Measurements from ENCODE around the gene ZNF526.

DNA sequence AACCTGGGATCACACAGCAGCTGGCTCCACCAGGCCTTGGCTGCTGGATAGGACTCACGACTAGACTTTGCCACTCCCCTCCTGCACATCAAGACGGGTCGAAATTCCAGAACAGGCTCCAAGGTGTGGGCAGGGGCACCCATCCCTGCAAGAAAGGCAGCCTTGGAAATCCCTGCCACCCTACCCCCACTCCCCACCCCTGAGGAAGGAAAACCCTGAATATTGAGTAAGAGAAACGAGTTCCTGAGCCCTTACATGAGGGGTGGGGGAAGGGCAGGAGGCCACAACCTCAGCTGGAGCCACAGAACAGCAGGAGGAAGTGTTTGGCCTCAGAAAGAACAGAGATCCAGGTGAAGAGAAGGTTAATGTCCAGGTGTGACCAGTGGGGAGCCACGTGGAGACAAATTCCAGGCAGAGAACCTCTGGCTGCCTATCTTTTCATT is 22.7 kb upstream of the ZNF526 start:
- TF ChIP-seq EZH2 (IDR thresholded peaks at IDR 0.05; ENCODE audit: low read length, unreplicated experiment), result no peak
- TF ChIP-seq, protein P1, sequence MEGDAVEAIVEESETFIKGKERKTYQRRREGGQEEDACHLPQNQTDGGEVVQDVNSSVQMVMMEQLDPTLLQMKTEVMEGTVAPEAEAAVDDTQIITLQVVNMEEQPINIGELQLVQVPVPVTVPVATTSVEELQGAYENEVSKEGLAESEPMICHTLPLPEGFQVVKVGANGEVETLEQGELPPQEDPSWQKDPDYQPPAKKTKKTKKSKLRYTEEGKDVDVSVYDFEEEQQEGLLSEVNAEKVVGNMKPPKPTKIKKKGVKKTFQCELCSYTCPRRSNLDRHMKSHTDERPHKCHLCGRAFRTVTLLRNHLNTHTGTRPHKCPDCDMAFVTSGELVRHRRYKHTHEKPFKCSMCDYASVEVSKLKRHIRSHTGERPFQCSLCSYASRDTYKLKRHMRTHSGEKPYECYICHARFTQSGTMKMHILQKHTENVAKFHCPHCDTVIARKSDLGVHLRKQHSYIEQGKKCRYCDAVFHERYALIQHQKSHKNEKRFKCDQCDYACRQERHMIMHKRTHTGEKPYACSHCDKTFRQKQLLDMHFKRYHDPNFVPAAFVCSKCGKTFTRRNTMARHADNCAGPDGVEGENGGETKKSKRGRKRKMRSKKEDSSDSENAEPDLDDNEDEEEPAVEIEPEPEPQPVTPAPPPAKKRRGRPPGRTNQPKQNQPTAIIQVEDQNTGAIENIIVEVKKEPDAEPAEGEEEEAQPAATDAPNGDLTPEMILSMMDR (conservative IDR thresholded peaks at IDR 0.05; ENCODE audit: low read depth, low read length), result no peak
- TF ChIP-seq EZH2phosphoT487 (IDR thresholded peaks at IDR 0.05; ENCODE audit: borderline replicate concordance, low read length), result no peak
